ENCODE results near the gene ADCY3.

GRCh38 chr2:24877067-24877466, 43.0 kb downstream of the ADCY3 start:
- TF ChIP-seq MAX (IDR thresholded peaks at IDR 0.05): no peak
- no peak for TF ChIP-seq TAF1 (IDR thresholded peaks at IDR 0.05; ENCODE audit: low read depth)
- TF ChIP-seq RAD21 (IDR thresholded peaks at IDR 0.05; ENCODE audit: low read depth): no peak
- TF ChIP-seq, protein P1, sequence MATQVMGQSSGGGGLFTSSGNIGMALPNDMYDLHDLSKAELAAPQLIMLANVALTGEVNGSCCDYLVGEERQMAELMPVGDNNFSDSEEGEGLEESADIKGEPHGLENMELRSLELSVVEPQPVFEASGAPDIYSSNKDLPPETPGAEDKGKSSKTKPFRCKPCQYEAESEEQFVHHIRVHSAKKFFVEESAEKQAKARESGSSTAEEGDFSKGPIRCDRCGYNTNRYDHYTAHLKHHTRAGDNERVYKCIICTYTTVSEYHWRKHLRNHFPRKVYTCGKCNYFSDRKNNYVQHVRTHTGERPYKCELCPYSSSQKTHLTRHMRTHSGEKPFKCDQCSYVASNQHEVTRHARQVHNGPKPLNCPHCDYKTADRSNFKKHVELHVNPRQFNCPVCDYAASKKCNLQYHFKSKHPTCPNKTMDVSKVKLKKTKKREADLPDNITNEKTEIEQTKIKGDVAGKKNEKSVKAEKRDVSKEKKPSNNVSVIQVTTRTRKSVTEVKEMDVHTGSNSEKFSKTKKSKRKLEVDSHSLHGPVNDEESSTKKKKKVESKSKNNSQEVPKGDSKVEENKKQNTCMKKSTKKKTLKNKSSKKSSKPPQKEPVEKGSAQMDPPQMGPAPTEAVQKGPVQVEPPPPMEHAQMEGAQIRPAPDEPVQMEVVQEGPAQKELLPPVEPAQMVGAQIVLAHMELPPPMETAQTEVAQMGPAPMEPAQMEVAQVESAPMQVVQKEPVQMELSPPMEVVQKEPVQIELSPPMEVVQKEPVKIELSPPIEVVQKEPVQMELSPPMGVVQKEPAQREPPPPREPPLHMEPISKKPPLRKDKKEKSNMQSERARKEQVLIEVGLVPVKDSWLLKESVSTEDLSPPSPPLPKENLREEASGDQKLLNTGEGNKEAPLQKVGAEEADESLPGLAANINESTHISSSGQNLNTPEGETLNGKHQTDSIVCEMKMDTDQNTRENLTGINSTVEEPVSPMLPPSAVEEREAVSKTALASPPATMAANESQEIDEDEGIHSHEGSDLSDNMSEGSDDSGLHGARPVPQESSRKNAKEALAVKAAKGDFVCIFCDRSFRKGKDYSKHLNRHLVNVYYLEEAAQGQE (IDR thresholded peaks at IDR 0.05; ENCODE audit: low read depth): no peak
- no peak for TF ChIP-seq ZBTB7A (IDR thresholded peaks at IDR 0.05; ENCODE audit: low read depth)
- TF ChIP-seq, protein P2, sequence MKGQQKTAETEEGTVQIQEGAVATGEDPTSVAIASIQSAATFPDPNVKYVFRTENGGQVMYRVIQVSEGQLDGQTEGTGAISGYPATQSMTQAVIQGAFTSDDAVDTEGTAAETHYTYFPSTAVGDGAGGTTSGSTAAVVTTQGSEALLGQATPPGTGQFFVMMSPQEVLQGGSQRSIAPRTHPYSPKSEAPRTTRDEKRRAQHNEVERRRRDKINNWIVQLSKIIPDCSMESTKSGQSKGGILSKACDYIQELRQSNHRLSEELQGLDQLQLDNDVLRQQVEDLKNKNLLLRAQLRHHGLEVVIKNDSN (IDR thresholded peaks at IDR 0.05): no peak
- no peak for TF ChIP-seq YY1 (IDR thresholded peaks at IDR 0.05; ENCODE audit: low read depth)
- TF ChIP-seq EP300 (IDR thresholded peaks at IDR 0.05; ENCODE audit: borderline replicate concordance): no peak
